GM13977 (cell line): ENCODE results near the gene ACOT7.
A peak's percentile ranks its signal among the peaks of the same experiment; 100 is the strongest.
"Not testable (repeated sequence)": the region's sequence is repeated elsewhere in the genome, so short reads cannot be mapped to it uniquely, and the experiment has no call there.

Experiments used
- DNase-seq: peaks from one replicate; pipeline ENCODE4 v3.0.0; 2012; ENCODE audit warnings: low spot score
- in situ Hi-C: fragments of 300-500 bp; cut with MboI; formaldehyde crosslinking; loops from one replicate; pipeline ENCODE4 v1.12.0; 2022; ENCODE audit warnings: low sequenced_read_pairs, low pct_unique_long_range_greater_than_20kb, mixed read lengths, inconsistent platforms; ENCODE audit not compliant: unreplicated experiment
- TF ChIP-seq, protein P1 (sequence below): IDR thresholded peaks from 2 replicates; pipeline ENCODE4 v1.5.1; 2012; ENCODE audit warnings: mild to moderate bottlenecking, control low read depth; ENCODE audit not compliant: insufficient read depth; ENCODE audit errors: extremely low read depth, missing control alignments

The ACOT7 gene

GRCh38 chr1:6409053-6409452 is 15.5 kb upstream of the ACOT7 start:
- DNase-seq = no peak
- TF ChIP-seq, protein P1, sequence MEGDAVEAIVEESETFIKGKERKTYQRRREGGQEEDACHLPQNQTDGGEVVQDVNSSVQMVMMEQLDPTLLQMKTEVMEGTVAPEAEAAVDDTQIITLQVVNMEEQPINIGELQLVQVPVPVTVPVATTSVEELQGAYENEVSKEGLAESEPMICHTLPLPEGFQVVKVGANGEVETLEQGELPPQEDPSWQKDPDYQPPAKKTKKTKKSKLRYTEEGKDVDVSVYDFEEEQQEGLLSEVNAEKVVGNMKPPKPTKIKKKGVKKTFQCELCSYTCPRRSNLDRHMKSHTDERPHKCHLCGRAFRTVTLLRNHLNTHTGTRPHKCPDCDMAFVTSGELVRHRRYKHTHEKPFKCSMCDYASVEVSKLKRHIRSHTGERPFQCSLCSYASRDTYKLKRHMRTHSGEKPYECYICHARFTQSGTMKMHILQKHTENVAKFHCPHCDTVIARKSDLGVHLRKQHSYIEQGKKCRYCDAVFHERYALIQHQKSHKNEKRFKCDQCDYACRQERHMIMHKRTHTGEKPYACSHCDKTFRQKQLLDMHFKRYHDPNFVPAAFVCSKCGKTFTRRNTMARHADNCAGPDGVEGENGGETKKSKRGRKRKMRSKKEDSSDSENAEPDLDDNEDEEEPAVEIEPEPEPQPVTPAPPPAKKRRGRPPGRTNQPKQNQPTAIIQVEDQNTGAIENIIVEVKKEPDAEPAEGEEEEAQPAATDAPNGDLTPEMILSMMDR = peak; percentile 16
- in situ Hi-C loops = loop anchor here (10.0 kb wide), 1 partner anchor 164 kb away; the partner anchor contains the start of gene HES3

DNA sequence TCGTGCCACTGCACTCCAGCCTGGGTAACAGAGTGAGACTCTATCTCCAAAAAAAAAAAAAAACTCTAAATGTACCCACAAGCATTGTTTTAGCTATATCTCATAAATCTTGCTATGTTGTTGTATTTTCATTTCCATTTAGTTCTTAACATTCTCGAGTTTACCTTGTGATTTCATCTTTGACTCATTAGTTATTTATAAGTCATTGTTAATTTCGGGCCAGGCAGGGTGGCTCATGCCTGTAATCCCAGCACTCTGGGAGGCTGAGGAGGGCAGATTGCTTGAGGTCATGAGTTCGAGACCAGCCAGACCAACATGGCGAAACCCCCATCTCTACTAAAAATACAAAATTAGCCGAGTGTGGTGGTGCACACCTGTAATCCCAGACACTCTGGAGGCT is 14.5 kb upstream of the ACOT7 start:
- in situ Hi-C loops = loop anchor here (10.0 kb wide), 1 partner anchor 163 kb away; the partner anchor contains the start of gene HES3
- DNase-seq = no peak
- TF ChIP-seq, protein P1 = no peak

GRCh38 chr1:6401673-6402072 is 8.1 kb upstream of the ACOT7 start:
- in situ Hi-C loops = loop anchor here (10.0 kb wide), 1 partner anchor 157 kb away; the partner anchor contains the start of gene HES3
- DNase-seq = no peak
- TF ChIP-seq, protein P1 = no peak

DNA sequence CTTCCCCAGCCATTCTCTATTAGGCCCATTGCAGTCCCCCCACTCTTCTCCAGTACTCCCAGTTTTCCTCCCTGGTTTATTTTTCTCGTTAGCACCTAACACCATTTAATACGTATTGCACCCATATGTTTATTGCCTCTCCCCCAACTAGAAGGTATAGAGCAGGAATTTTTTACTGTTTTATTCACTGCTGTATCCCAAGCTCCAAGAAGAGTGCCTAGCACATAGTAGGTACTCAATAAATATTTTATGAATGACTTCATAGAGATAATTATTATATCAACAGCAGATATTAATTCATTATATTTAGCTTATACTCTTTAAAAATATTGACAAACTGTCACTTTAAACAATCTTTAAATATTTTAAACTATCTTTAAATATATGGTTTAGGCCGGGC is 5.7 kb upstream of the ACOT7 start:
- in situ Hi-C loops = no loop called here
- TF ChIP-seq, protein P1 = no peak
- DNase-seq = no peak

GRCh38 chr1:6397844-6398441 is 4.4 kb upstream of the ACOT7 start:
- TF ChIP-seq, protein P1 = no peak
- in situ Hi-C loops = no loop called here
- no peak for DNase-seq

- TF ChIP-seq, protein P1 = peak; percentile 23
- DNase-seq = no peak
These were observed 3.4 kb upstream of the ACOT7 start for GRCh38 chr1:6396998-6397397.

DNA sequence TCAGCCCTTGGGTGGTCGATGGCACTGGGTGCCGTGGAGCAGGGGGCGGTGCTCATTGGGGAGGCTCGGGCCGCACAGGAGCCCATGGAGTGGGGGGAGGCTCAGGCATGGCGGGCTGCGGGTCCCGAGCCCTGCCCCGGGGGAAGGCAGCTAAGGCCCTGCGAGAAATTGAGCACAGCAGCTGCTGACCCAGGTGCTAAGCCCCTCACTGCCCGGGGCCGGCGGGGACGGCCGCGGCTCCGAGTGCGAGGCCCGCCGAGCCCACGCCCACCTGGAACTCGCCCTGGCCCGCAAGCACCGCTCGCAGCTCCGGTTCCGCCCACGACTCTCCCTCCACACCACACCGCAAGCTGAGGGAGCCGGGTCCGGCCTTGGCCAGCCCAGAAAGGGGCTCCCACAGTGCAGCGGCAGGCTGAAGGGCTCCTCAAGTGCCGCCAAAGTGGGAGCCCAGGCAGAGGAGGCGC is 2.2 kb upstream of the ACOT7 start:
- in situ Hi-C loops, DNase-seq: not testable (repeated sequence)

More at GRCh38 chr1:6396998-6397397, 3.4 kb upstream of the ACOT7 start:
- in situ Hi-C loops = no loop called here

GRCh38 chr1:6395130-6395529 is 1.6 kb upstream of the ACOT7 start:
- DNase-seq, in situ Hi-C loops: not testable (repeated sequence)
